Skeletal muscle tissue (tissue), 4 donors: ENCODE data around the gene FKTN. TPM values are rescaled to one million over a fixed set of nuclear protein-coding genes. Genes with fewer than 3 reads are reported as not detected.
"Not testable (repeated sequence)": the region's sequence is repeated elsewhere in the genome, so short reads cannot be mapped to it uniquely, and the experiment has no call there.

Experiments
- H3K27ac ChIP-seq: one replicate; pipeline ENCODE4 v1.7.0; 2013; ENCODE audit warnings: mild to moderate bottlenecking, low read depth, low read length, inconsistent platforms
- H3K27me3 ChIP-seq, 3 donors: one replicate each; pipeline ENCODE4 v1.7.0; 2013; ENCODE audit warnings: low read length in 3 of 3; ENCODE audit not compliant: control insufficient read depth in 3 of 3, insufficient read depth in 3 of 3
- H3K36me3 ChIP-seq, 3 donors: one replicate each; pipeline ENCODE4 v1.7.0; 2013; ENCODE audit warnings: low read length in 3 of 3; ENCODE audit not compliant: control insufficient read depth in 3 of 3, insufficient read depth in 3 of 3
- H3K4me1 ChIP-seq, 3 donors: one replicate each; pipeline ENCODE4 v1.7.0; 2013; ENCODE audit warnings: low read length in 3 of 3, mild to moderate bottlenecking in 3 of 3; ENCODE audit not compliant: control insufficient read depth in 3 of 3, insufficient read depth in 3 of 3
- H3K4me3 ChIP-seq, 3 donors: one replicate each; pipeline ENCODE4 v1.7.0; 2013; ENCODE audit warnings: low read length in 3 of 3
- H3K9ac ChIP-seq, 3 donors: one replicate each; pipeline ENCODE4 v1.7.0; 2013; ENCODE audit warnings: low read length in 3 of 3, mild to moderate bottlenecking in 3 of 3, moderate library complexity in 2 of 3, low read depth in 1 of 3
- H3K9me3 ChIP-seq, 3 donors: one replicate each; pipeline ENCODE4 v1.7.0; 2013; ENCODE audit warnings: low read length in 3 of 3; ENCODE audit not compliant: control insufficient read depth in 3 of 3
- total RNA-seq: library from RNA; depleted of rRNA; stranded (reverse); fragments of >200 nt; gene quantifications from one replicate; pipeline ENCODE4 v1.2.3, GENCODE V29; 2014
- donor health status: Osteomylitis.

FKTN gene
- total RNA-seq, 1 donor from 2014 or later: 13.0 TPM

GRCh38 chr9:105535920-105536668, 21.8 kb upstream of the FKTN start:
- Histone ChIP-seq H3K9ac (no peak overlapping the region), H3K9me3 (no peaks in the 10 kb centered on the region), H3K27ac (no peak overlapping the region), H3K27me3 (no peaks in the 10 kb centered on the region), H3K4me3 (no peak overlapping the region), H3K36me3 (peaks cover 0 to 3% (median 0%) of the 10 kb centered on the region in 3 donors), H3K4me1 (no peaks in the 10 kb centered on the region)

- no peaks in the 10 kb centered on the region for H3K9me3 ChIP-seq
- no peaks in the 10 kb centered on the region for H3K4me1 ChIP-seq
- no peak overlapping the region for H3K27ac ChIP-seq
- peaks cover 0 to 2% (median 0%) of the 10 kb centered on the region in 3 donors for H3K36me3 ChIP-seq
- H3K27me3 ChIP-seq: no peaks in the 10 kb centered on the region
- no peak overlapping the region for H3K4me3 ChIP-seq
- no peak overlapping the region for H3K9ac ChIP-seq
These were observed 18.5 kb upstream of the FKTN start for GRCh38 chr9:105539452-105539851.

- Histone ChIP-seq H3K27me3 (no peaks in the 10 kb centered on the region), H3K4me3 (no peak overlapping the region), H3K9ac (no peak overlapping the region), H3K27ac (no peak overlapping the region), H3K36me3 (no peaks in the 10 kb centered on the region), H3K9me3 (no peaks in the 10 kb centered on the region), H3K4me1 (no peaks in the 10 kb centered on the region)
These were observed 16.1 kb upstream of the FKTN start for GRCh38 chr9:105541838-105542237.

GRCh38 chr9:105554042-105554441, 3.9 kb upstream of the FKTN start:
- Histone ChIP-seq H3K27ac (no peak overlapping the region), H3K4me1 (peaks cover 3 to 9% (median 6%) of the 10 kb centered on the region in 3 donors), H3K9me3 (no peaks in the 10 kb centered on the region), H3K27me3 (no peaks in the 10 kb centered on the region), H3K4me3 (no peak overlapping the region), H3K9ac (no peak overlapping the region), H3K36me3 (no peaks in the 10 kb centered on the region)

- H3K4me1 ChIP-seq: no peaks in the 10 kb centered on the region
- no peaks in the 10 kb centered on the region for H3K9me3 ChIP-seq
- peaks cover 0 to 6% (median 3%) of the 10 kb centered on the region in 3 donors for H3K36me3 ChIP-seq
- H3K9ac ChIP-seq: no peak overlapping the region
- no peak overlapping the region for H3K4me3 ChIP-seq
- no peak overlapping the region for H3K27ac ChIP-seq
- H3K27me3 ChIP-seq: no peaks in the 10 kb centered on the region
These were observed 14.5 kb downstream of the FKTN start for GRCh38 chr9:105572455-105572854.

- not testable (repeated sequence) for H3K4me1 ChIP-seq, H3K4me3 ChIP-seq, H3K27ac ChIP-seq, H3K27me3 ChIP-seq, H3K9me3 ChIP-seq, H3K36me3 ChIP-seq, H3K9ac ChIP-seq
These were observed 22.0 kb downstream of the FKTN start for GRCh38 chr9:105579952-105580351.

GRCh38 chr9:105581550-105581949, 23.6 kb downstream of the FKTN start:
- H3K9ac ChIP-seq, H3K27ac ChIP-seq, H3K9me3 ChIP-seq, H3K36me3 ChIP-seq, H3K4me3 ChIP-seq, H3K4me1 ChIP-seq, H3K27me3 ChIP-seq: not testable (repeated sequence)

GRCh38 chr9:105593145-105593544, 35.2 kb downstream of the FKTN start:
- Histone ChIP-seq H3K36me3 (peaks cover 4 to 7% (median 6%) of the 10 kb centered on the region in 3 donors), H3K27ac (no peak overlapping the region), H3K27me3 (no peaks in the 10 kb centered on the region), H3K4me1 (no peaks in the 10 kb centered on the region), H3K9me3 (no peaks in the 10 kb centered on the region), H3K9ac (no peak overlapping the region), H3K4me3 (no peak overlapping the region)

GRCh38 chr9:105608721-105609598, 51.0 kb downstream of the FKTN start:
- Histone ChIP-seq H3K4me3 (no peak overlapping the region), H3K9ac (no peak overlapping the region), H3K9me3 (no peaks in the 10 kb centered on the region), H3K27me3 (no peaks in the 10 kb centered on the region), H3K27ac (no peak overlapping the region), H3K4me1 (no peaks in the 10 kb centered on the region), H3K36me3 (peaks cover 0 to 7% (median 2%) of the 10 kb centered on the region in 3 donors)

GRCh38 chr9:105621001-105621400, 63.1 kb downstream of the FKTN start:
- H3K36me3 ChIP-seq: peaks cover 2 to 6% (median 3%) of the 10 kb centered on the region in 3 donors
- no peak overlapping the region for H3K4me3 ChIP-seq
- H3K9me3 ChIP-seq: no peaks in the 10 kb centered on the region

More at GRCh38 chr9:105621001-105621400, 63.1 kb downstream of the FKTN start:
- no peak overlapping the region for H3K27ac ChIP-seq
- no peaks in the 10 kb centered on the region for H3K27me3 ChIP-seq
- no peak overlapping the region for H3K9ac ChIP-seq
- no peaks in the 10 kb centered on the region for H3K4me1 ChIP-seq
